AG08395 (cell line): ENCODE data around the gene HELZ.
A peak's percentile ranks its signal among the peaks of the same experiment; 100 is the strongest.
"Not testable (repeated sequence)": the region's sequence is repeated elsewhere in the genome, so short reads cannot be mapped to it uniquely, and the experiment has no call there.

Experiments used
- DNase-seq: peaks from one replicate; pipeline ENCODE4 v3.0.0; 2012; ENCODE audit warnings: mixed read lengths, low spot score

HELZ gene

DNA sequence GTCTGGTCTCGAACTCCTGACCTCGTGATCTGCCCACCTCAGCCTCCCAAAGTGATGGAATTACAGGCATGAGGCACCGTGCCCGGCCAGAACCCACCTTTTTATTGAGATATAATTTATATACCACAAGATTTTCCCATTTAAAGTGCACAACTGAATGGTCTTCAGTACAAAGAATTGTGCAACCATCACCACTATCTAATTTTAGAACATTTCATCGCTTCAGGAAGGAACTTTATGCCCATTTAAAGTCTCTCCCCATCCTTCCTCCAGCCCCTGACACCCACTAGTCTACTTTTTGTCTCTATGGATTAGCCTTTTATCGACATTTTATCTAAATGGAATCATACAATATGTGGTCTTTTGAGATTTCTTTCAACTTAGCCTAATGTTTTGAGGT lies 25.4 kb upstream of the HELZ start:
- DNase-seq: no peak

- DNase-seq: no peak
Observed at GRCh38 chr17:67266496-67266895, 21.5 kb upstream of the HELZ start.

GRCh38 chr17:67265436-67266019 lies 20.5 kb upstream of the HELZ start:
- no peak for DNase-seq

DNA sequence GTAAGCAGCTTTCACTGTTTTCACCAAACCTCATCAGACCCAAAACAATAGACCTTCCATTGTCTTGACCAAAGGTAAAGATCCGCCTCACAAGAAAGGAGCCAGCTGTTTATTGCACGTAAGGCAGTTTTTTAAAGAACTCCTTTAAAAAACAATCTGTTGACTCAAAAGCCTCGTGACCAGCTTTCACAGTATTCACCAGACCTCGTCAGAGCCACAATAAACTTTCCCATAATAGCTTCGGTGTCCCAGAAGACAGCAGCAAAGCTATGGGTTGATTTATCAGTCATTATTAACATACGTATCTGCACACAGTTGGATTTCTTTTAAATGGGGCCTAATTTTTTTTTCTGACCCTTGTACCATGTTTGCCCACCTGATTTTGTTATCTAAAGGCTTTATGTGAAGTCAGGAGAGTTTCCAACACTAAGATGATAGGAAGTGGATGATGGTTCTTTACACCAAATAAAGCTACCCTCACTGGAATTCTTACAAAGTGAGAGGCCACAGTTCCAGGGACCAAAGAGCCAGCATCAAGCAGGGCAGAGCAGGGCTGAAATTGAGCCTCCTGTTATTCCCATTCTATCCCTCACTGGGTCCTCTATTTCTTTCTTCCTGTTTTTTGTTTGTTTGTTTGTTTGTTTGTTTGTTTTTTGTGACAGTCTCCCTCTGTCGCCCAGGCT lies 17.6 kb upstream of the HELZ start:
- DNase-seq: no peak

GRCh38 chr17:67260170-67260987 lies 15.4 kb upstream of the HELZ start:
- peak; percentile 45 for DNase-seq

DNA sequence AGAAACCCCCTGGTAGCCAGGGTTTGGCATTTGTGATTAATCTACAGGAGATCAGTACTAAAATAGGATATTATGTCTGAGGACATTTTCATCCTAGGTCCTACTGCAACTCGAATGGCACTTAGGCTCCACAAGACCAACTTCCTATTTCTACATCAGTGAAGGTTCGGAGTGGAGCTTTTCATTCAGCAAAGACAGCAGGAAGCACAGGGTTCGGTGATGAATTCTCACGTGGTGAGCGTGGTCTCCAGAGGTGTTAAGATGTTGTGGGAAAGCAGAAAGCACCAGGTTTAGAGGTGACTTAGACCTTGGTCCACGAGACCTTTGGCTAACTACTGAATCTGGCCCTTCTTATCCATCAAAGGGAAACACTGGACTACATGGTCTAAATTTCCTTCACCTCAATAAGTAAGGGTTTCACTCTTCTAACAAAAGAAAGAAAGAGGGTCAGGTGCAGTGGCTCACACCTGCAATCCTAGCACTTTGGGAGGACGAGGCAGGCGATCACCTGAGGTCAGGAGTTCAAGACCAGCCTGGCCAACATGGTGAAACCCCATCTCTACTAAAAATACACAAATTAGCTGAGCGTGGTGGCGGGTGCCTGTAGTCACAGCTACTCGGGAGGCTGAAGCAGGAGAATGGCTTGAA lies 13.9 kb upstream of the HELZ start:
- DNase-seq: no peak

- DNase-seq: no peak
Observed at GRCh38 chr17:67256075-67256732, 11.2 kb upstream of the HELZ start.

DNA sequence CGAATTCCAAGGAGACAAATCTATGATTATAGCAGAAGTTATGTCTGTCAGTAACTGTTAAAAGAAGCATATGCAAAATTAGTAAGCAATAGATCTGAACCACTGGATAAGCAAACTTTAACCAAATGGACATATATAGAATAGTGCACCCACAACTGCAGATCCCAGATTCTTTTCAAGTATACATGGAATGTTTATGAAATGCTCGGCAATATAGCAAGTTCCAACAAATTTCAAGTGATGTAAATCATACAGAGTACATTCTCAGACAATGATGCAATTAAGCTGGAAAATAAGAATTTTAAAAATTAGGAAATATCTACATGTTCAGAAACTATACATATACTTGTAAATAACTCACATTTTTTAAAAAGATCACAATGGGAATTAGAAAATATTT lies 8.4 kb upstream of the HELZ start:
- DNase-seq: no peak

- not testable (repeated sequence) for DNase-seq
Observed at GRCh38 chr17:67251586-67251985, 6.6 kb upstream of the HELZ start.

- DNase-seq: no peak
Observed at GRCh38 chr17:67248291-67248690, 3.3 kb upstream of the HELZ start.

DNA sequence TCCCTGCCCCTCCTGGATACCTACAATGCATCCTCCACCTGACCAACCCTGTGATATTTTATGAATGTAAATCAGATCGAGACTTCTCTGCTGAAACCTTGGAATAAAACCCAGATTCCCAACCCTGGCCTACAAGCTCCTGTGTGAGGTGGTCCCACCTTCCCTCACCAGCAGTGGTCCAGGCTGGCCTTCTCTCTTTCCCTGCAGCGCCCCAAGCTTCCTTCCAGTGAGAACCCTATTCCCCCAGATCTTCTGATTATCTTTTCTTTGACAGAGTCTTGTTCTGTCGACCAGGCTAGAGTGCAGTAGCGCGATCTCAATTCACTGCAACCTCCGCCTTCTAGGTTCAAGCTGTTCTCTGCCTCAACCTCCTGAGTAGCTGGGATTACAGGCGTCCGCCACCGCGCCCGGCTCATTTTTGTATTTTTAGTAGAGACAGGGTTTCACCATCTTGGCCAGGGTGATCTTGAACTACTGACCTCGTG lies 2.5 kb upstream of the HELZ start:
- no peak for DNase-seq

DNA sequence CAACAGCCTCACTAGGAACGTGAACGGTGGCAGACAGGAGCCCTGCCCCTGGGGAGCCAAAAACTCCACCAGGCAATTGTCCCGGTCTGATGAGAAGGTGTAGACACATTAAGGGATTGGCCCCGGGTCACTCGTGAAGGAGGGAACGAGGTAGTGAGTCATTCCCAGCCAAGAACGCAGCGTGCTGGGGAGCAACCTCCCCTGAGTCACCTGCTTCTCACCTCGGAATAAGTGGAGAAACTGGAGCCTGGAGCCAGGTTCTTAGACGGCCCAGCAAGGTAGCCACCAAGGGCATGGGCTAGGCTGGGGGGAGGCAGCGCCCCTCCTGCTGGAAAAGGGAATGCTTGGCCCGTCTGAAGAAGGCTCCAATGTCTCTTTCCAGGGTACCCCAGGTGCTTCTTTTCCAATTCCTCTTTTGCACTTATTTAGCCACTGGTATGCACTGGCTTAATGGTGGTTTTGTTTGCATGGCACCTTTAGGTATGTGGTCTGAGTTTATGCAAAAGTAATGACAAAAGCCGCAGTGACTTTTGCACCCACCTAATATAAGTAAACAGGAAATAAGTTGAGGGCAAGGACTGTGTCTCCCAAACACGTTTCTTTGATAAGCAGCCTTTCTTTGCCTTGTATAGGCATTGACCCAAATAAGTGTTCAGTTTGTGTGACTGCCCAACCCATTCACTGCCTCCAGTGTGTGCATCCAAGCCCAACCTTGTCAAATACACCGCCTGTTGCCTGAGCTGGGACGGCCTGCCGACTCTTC lies 1.8 kb upstream of the HELZ start:
- DNase-seq: no peak

- DNase-seq: no peak
Observed at GRCh38 chr17:67246403-67246652, 1.3 kb upstream of the HELZ start.

- DNase-seq: no peak
Observed at GRCh38 chr17:67245694-67246402, 852 bp upstream of the HELZ start.

DNA sequence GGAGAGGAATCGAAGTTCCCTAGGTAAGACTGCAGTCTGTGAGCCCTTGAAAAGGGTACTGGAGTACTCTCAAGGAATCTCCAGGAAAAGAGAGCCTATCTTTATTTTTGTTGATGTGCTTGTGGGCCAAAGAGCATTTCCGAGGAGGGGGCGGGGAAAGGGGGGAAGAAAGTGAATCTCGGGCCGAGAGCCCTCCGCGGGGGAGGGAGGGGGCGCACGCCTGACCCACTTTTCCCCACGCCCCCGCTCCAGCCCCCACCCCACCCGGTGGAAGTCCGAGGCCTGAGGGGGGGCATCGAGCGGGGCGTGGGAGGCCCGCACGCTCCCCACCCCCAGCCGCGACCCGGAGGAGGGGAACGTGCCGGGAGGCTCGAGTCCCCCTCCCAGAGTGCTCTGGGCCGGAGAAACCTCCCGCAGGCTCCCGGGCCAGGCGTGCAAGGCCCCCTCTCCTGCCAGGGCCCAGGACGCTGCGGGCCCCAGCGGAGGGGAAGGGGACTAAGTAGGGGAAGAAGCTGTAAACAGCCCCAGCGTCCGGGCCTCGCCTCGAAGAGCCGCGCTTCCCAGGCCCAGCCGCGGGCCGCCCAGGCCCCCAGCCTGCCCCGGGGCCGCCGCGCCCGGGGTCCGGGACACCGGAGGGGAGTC lies 444 bp downstream of the HELZ start:
- no peak for DNase-seq

DNA sequence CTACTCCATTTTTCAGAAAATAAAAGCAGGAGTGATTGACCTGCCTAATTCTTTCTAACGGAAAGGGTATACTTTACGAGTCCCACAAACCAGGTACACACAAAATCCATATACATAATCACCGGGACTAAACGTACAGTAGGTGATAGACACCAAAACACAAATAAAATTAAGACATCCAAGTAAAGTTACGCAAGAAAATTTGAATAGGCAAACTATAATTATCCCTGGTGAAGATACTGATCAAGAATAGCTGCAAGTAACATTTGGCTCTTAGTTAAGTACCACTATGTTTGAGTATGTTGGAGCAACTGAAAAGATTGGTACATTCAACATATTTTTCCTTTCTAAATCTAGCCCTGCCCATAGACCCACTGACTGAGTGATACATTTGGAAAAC lies 1.7 kb downstream of the HELZ start:
- no peak for DNase-seq

DNA sequence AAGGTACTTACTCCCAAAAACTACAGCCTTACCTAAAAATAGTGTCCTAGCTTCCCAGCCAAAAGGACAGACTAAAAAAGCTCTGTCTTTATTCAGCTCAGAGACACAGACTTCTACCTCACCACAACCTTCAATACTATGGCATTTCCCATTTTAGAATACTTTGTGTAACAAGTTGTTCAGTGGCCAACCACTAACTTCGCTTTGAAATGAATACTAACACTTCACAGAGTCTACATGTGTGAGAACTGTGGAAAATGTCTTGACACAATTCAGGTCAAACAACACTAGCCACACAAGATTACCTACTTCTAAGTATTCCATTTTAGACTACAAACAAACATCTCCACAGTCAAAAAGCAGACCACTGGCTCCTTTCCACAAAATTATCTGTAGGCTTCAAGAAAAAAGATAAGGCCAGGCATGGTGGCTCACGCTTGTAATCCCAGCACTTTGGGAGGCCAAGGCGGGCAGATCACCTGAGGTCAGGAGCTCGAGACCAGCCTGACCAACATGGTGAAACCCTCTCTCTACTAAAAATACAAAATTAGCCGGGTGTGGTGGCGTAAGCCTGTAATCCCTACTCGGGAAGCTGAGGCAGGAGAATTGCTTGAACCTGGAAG lies 3.2 kb downstream of the HELZ start:
- DNase-seq: no peak

GRCh38 chr17:67239597-67239996 lies 5.4 kb downstream of the HELZ start:
- no peak for DNase-seq

DNA sequence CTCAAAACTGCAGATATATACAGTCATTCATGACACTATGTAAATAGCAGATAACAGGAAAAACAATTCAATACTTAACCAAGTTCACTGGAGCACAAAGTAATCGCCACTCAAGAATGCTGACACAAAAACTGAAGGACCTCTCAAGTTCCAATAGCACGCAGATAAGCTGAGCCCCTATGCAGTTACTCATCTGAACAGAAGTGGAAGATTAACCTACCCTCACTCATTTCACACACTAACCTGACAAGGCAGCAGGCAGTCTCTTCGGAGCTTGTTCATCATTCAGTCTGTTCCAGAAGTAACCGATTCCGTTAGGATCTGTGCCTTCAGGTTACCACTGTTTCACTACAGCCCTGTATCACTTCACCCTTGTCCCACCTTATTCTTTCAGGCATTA lies 6.0 kb downstream of the HELZ start:
- no peak for DNase-seq

DNA sequence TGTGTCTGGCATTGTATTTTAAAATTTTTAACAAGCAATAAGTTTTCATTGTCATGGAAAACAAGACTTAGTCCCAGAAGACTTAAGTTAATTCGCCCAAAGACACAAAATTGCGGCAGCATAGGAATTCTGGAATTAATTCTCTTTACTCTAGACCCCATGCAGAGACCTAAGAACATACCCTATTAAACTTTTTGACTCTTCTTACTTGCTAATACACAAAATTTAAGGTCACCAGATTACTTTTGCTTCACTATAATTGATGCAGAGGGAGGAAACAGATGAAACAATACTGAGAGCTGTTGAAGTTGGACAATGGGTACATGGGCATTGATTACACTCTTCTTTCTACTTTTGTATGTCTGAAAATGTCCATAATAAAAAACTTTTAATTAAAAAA lies 12.6 kb downstream of the HELZ start:
- no peak for DNase-seq
